ENCODE results near the gene RHOG. TPM values are rescaled to one million over a fixed set of nuclear protein-coding genes. Genes with fewer than 3 reads are reported as not detected.
A peak's percentile ranks its signal among the peaks of the same experiment; 100 is the strongest.

Gene RHOG
- total RNA-seq, 1 experiment from 2014 or later: 26.4 TPM

- no peak overlapping the region for H3K18ac ChIP-seq (ENCODE audit: insufficient read length, low read depth, low read length)
- Mint-ChIP-seq H3K4me1 (no peaks in the 10 kb centered on the region), H3K27me3 (ENCODE audit: low read depth) (no peaks in the 10 kb centered on the region), H3K27ac (0 out of 7 replicates have a peak overlapping the region, but pooled peaks of 1 of the 3 experiments have one; percentile 17), H3K36me3 (ENCODE audit: insufficient read depth in 1 of 3, low read depth in 3 of 3) (no peaks in the 10 kb centered on the region), H3K4me3 (no peak overlapping the region), H3K9me3 (no peaks in the 10 kb centered on the region)
- H3K56ac ChIP-seq (ENCODE audit: insufficient read length, low read depth, low read length): no peak overlapping the region
- H4K8ac ChIP-seq (replicated peaks; ENCODE audit: insufficient read length, low read depth, low read length): no peak overlapping the region
- no peak overlapping the region for H3K27ac ChIP-seq (ENCODE audit: insufficient read length, low read depth, low read length)
- no peak overlapping the region for H2BK120ac ChIP-seq (ENCODE audit: low read depth, low read length, poor library complexity, severe bottlenecking)
- H3K27me3 ChIP-seq (ENCODE audit: insufficient read depth, low read length): no peaks in the 10 kb centered on the region
- H3K4me1 ChIP-seq (ENCODE audit: insufficient read depth, low read length): no peaks in the 10 kb centered on the region
- no peak overlapping the region for H2BK5ac ChIP-seq (ENCODE audit: insufficient read length, low read length)
- no peak overlapping the region for H2BK12ac ChIP-seq (ENCODE audit: insufficient read length, low read depth, low read length)
- TF ChIP-seq CTCF (conservative IDR thresholded peaks at IDR 0.05): no peak
- no peaks in the 10 kb centered on the region for H3K9me3 ChIP-seq (ENCODE audit: control insufficient read depth, low read depth, low read length)
- H2AFZ ChIP-seq (ENCODE audit: low read length): no peak overlapping the region
- no peaks in the 10 kb centered on the region for H3K23me2 ChIP-seq (ENCODE audit: insufficient read length, low read depth, low read length, poor library complexity, severe bottlenecking)
- H4K20me1 ChIP-seq (ENCODE audit: control insufficient read depth, insufficient read depth, insufficient read length): no peaks in the 10 kb centered on the region
- no peak overlapping the region for H4K5ac ChIP-seq (ENCODE audit: insufficient read length, low read depth, low read length)
- no peaks in the 10 kb centered on the region for H3K79me1 ChIP-seq (ENCODE audit: insufficient read depth, low read depth, low read length, poor library complexity, severe bottlenecking)
- no peak overlapping the region for H3K4me2 ChIP-seq (ENCODE audit: insufficient read depth, insufficient read length, low read length)
- no peak for DNase-seq
- H4K91ac ChIP-seq (ENCODE audit: insufficient read length, low read depth, low read length): no peak overlapping the region
- WGBS (ENCODE audit: extremely low coverage, insufficient read length, low lambda C conversion rate): no CpG with 5 or more reads among the region's 7 CpGs
- no peak overlapping the region for H2BK20ac ChIP-seq (ENCODE audit: low read depth, low read length, poor library complexity, severe bottlenecking)
- no peak overlapping the region for H3K4ac ChIP-seq (ENCODE audit: low read depth, low read length)
- H3K79me2 ChIP-seq (ENCODE audit: insufficient read depth, low read length): no peaks in the 10 kb centered on the region
- no peak overlapping the region for H3K14ac ChIP-seq (ENCODE audit: insufficient read depth, low read length)
- H3K23ac ChIP-seq (ENCODE audit: insufficient read length, low read depth, low read length): no peak overlapping the region
- no peak overlapping the region for H2BK15ac ChIP-seq (ENCODE audit: low read depth, low read length)
- no peak overlapping the region for H3K9ac ChIP-seq (ENCODE audit: extremely low read depth, insufficient read length, low read length)
- H2AK5ac ChIP-seq (ENCODE audit: insufficient read length, low read length): no peak overlapping the region
- H3T11ph ChIP-seq (ENCODE audit: low read length): no peak overlapping the region
Observed at GRCh38 chr11:3885855-3886254, 45.1 kb upstream of the RHOG start.

All from H9 (cell line).